NCI-H187 treated with DMSO at 0.1 percent for 48 hours (cell line): ENCODE data around the gene RPS6KA5.
"Not testable (repeated sequence)": the region's sequence is repeated elsewhere in the genome, so short reads cannot be mapped to it uniquely, and the experiment has no call there.

ENCODE experiments used
- DNase-seq: peaks from one replicate; lab custom pipeline; 2025; lab: John Stamatoyannopoulos, UW

The RPS6KA5 gene

DNA sequence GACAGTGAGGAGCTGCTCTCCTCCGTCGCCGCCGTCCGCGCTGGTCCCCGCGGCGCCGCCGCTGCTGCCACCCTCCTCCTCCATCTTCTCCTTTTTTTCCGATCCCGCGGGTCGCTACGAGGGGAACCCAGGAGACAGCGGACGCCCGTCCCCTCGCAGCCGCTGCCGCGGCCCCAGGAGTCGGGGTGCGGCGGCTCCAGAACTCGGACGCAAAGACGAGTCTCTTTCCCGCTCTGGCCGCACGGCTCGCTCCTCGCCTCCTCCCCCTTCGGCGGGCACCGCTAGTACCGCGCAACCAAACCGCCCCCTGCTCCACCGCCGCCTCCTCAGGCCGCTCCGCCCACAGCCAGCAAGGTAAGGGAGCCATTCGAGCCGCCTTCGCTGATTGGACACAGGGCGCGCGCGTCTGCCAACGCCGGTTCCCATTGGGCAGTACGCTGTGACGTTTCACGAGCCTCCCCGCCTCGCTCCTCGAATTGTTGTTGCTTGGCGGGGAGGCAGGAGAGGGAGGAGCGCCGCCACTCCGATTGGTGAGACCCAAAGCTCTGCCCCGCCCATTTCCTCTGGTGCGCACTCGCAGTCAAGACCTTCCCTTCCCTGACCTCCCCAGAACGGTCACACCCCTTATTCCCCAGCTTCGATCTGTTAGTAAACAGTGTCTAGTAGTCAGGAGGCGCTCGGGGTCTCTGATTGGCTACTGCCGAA is at the start of gene RPS6KA5:
Gene RPS6KA5, minus strand, starts transcription at position 291 of the 705 bp plus-strand sequence. Its CDS starts 207 bp downstream, at position 84.
- DNase-seq = peak; percentile 100

DNA sequence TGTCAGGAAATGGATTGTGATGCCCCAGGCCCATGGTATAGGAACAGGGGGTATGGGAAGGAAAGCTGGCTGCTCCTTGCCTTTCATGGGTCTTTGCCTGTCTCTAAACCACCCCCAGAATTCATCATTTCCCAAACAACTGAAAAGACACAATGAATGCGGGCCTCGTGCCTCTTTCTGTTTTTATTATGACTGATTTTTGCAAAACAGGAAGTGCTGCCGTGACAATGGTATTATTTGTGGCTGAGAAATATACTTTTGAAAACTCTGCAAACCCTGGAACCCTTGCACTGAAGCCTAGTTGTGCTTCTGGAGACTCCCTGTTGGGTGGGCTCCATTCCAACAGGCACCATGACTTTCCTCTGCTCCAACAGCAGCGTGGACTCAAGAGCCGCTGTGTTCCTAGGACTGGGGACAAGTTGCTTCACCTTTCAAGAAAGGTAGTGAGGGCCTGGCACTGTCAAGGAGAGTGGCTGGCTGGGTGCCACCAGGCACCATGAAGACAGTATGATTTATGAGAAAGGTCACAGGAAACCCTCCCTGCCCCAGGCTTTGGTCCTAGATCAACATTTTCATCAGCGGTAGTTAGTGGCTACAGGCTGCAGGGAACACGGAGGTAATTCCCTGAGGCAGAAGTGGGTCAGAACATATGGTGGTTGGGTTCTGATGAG is 48.6 kb upstream of the RPS6KA5 start:
- no peak for DNase-seq

DNA sequence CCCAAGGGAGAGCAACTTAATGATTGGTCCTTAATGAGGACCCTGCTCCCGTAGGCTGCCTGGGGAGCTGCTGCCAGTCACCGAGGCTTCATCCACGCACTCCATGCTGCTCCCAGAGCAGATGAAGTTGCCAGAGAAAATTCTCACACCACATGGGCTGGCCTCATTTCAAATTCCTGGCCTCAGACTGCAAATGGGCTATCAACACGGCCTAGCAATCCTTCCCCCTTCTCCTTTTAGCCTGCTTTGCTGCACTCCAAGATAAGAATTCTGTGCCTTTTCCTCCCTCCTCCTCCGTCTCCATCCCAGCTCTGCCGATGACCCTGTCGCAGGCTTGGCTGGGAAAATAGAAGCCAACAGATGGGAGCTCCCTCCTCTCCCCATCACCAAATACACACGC is 42.7 kb upstream of the RPS6KA5 start:
- no peak for DNase-seq

DNA sequence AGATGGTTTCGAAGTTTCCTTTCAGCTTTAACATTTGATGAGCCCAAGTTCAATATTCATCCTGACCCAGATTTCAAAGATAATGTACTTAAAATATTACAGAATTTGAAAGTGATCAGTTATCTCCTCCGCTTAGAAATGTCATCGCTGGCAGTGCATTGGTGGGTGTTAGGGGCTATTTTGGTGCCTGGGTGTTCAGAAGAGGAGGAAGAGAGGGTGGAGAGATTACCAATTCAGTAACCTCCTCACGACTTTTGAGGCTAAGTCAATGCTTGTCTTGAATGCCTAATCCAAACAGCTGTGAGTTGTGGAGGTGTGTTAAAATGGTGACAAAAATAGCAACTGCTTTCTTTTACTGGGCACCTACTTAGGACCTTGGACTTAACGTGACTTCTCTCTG is 39.7 kb upstream of the RPS6KA5 start:
- no peak for DNase-seq

DNA sequence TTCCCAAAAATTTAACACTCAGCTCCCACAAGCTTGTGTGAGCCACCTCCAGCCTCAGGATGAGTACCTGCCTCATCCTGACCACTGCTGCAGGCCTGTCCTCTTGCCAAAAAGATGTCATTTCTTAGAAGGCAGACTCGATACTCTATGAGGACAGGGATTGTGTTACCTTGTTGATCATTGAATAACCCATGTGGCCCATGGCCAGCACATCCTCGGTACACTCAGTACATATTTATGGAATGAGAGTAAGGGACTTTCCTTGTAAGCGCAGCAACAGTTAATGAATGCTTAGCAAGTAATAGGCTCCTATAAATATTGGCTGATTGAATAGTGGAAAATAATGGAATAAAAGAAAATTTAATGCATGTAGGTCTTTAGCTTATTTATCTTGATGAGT is 38.1 kb upstream of the RPS6KA5 start:
- DNase-seq = no peak

DNA sequence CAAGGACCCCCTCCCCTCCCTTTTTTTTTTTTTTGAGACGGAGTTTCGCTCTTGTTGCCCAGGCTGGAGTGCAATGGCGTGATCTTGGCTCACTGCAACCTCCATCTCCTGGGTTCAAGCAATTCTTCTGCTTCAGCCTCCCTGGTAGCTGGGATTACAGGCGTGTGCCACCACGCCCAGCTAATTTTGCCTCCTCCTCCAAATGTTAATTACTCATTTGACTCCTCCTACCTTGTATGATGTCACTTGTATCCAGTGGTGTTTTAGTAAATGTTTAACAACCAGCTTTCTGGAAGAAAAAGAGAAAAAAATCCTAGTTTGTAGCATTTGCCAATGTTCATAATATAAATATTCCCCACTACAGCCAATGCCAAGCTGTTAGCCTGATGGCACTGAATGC is 37.2 kb upstream of the RPS6KA5 start:
- DNase-seq = not testable (repeated sequence)

DNA sequence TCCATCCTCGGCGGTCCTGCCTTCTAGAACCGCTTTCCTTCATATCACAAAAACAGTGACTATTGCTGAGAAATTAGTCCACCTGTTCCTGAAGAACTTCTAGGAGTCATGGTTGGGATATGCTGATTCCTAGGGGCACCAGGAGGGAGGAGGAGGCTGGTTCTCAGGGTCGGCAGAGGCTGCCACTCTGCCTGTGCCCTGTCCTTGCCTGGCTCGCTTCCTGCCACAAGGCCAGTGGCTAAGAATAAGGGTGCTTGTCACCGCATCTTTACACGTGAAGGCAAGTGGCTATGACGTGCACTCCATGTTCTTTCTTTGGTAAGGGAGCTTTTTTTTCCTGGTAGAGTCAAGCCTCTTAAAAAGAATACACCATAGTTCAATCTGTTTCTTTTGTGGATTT is 34.7 kb upstream of the RPS6KA5 start:
- no peak for DNase-seq

DNA sequence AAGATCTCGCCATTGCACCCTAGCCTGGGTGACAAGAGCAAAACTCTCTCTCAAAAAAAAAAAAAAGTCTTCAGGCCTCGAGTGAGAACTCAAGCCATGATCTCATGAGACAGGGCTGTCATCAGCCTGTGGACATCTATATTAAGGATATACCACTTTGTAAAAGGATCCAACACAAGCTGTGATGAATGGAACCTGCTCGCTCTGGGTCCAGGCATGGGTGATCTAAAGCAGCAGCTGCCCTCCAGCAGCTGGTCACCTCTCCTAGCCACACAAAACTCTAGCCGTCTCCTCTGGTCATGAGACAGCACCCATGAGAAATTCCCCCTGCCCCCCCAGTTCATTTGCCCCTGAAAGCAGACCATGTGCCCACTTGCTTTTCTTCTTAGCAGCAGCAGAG is 34.3 kb upstream of the RPS6KA5 start:
- DNase-seq = no peak

DNA sequence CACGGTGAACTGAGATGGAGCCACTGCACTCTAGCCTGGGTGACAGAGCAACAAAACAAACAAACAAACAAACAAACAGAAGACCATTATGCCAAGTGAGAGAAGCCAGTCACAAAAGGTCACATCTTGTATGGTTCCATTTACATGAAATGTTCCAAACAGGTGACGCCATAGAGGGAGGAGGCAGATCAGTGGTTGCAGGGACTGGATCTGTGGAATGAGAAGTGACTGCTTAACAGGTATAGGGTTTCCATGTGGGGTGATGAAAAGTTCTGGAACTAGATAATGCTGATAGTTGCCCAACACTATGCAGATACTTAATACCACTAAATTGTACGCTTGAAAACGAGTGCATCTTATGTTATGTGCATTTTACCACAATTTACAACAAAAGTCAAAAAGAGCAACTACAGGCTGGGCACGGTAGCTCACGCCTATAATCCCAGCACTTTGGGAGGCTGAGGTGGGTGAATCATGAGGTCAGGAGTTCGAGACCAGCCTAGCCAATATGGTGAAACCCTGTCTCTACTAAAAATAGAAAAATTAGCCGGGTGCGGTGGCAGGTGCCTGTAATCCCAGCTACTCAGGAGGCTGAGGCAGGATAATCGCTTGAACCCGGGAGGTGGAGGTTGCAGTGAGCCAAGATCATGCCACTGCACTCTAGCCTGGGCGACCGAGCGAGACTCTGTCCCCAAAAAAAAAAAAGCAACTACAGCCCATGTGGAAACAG is 33.5 kb upstream of the RPS6KA5 start:
- DNase-seq = not testable (repeated sequence)

DNA sequence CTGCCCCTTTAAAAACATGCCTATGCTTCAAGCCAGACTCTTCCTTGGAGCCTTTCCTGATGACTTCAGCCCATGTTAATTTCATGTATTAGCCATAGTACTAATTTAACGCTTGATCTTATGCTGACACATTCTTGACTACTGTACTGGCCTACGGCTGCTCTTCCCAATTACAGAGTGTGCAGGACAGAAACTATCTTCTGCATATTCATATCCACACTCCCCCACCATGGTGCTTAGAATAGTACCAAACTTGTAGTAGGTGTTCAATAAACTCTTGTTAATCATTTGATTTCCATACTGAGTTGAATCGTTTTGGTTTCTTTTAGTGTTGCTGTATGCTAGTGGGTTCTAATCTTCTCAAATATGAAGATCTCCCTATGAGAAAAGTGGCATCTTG is 31.6 kb upstream of the RPS6KA5 start:
- DNase-seq = no peak

DNA sequence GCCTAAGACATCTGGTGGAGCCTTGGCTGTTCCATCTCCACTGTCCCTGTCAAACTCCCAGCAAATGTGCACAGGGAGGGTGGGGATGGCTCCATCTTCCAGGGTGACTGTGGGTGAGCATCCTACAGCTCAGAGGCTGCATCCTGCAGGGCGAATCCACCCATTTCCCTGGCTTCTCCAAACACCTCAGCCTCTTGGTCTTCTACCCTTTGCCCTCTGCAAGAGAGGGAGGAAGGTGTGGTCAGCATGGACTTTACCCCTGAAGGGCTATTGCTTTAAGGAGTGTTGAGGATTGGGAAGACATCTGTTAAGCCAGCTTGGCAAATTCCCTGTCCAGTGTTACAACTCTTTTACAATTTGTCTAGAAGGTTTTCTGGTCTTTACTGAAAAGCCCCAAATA is 30.3 kb upstream of the RPS6KA5 start:
- DNase-seq = no peak

DNA sequence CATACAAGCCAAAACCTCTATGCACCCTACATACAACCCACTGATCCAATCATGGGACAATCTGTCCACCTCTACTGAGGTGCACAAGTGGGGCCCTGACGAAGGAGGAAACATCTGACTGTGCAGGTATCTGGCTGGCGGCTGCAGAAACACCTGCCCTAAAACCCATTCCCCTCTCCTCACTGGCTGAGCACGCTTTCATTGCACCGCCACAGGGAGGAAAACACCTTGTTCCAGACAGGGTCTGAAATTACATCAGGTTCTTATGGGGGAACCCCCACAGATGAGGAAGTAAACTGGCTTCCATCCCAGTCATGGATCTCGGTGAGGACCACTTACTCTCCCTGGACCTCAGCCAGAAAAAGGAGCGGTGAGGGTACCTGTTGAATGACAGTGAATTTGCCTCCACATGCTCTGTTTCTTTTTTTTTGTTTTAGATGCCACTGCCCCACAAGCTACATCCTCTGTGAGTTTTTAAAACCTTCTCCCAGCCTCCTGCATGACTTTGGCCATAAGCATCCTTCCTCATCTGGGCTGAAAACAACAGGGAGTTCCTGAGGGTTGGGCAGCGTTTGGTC is 29.6 kb upstream of the RPS6KA5 start:
- DNase-seq = no peak

DNA sequence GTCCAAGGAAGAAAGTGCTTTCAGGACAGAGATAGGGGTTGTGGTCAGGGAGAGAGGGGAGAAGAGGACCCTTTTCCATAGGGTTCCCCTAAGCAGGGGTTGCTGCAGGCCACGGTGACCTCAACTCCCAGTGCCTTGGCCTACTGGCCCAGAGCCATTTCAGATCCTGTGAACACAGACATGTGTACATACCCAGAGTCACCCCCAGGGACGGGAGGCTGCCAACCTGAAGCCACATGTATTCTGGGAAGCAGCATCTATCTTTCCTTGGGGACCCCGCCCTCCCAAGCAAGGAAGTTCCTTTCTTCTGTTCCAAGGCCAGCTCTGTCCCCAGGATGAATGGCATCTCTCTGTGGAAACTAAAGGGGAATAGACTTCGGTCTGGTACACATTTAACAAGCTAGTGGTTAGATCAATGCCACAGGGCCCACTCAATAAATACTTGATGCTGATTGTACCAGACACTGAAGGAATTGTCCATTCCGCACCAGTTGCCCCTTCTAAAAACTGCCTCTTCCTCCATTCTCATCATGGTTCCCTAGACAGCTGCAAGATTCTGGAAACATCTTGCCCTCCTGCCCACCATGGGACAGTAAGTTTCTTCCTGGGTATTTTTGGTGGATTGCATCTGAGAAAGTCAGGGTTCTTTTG is 28.3 kb upstream of the RPS6KA5 start:
- DNase-seq = no peak

DNA sequence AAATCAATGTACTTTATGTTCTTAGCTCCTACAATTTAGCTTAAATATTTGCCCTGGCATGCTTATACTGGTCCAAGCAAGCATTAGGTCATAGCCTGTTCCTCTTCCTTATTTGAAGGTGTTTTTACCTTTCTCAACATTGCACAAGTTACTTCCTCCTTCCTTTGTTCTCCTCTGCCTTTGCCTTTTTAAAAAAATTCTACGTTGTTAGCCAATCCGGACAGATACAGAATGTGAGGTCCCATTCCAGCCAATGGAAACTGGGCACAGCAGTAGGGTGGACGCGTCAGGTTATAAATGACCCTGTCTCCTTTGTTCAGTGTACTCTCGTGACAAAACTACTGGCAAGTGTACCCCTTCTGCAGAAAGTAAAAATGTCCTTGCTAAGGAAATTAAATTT is 27.0 kb upstream of the RPS6KA5 start:
- DNase-seq = not testable (repeated sequence)

DNA sequence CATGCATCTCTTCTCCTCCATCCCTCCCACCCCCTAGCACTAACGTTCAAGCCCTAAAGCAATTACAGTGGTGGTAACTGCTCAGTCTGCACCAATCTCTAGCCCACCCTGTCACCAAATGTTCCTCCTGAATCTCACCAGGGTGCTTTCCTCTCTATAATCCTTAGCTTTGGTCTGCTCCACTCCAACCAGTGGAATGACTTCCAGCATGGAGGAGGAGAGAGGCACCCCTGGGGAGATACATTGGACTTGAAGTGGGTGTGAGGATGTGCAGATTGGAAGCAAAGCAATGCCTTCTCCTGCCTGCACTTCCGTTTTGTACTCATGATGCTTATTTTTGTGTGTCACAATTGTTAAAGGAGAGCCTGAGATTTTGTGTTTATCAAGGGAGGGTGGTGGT is 24.1 kb upstream of the RPS6KA5 start:
- DNase-seq = no peak

DNA sequence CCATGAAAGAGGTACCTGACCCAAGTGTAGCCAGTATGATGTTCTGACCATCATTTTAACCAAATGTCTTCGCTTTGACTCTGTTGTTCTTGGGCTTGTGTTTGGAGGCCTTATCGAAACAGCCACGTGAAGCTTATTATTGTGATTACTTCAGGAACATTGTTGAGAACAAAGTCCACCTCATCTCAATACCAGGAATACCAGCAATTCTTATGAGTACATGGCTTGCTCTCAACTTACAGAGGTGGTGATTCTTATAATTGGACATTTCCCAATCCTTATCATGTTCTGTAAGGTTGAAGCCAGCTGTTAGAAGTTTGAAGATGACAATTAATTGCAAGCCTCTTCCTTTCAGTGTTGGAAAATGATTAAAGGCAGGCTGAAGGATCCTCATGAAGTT is 21.8 kb upstream of the RPS6KA5 start:
- DNase-seq = no peak

DNA sequence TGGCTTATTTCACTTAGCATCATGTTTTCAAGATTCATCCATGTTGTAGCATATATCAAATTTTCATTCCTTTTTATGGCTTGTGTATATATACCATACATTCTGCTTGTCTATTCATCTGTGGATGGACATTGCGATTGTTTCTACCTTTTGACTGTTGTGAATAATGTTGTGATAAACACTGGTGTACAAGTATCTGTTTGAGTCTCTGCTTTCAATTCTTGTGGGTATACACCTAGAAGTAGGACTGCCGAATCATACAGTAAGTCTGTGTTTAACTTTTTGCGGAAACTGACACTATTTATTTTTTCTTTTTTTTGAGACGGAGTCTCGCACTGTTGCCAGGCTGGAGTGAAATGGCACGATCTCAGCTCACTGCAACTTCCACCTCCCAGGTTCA is 19.6 kb upstream of the RPS6KA5 start:
- DNase-seq = no peak

DNA sequence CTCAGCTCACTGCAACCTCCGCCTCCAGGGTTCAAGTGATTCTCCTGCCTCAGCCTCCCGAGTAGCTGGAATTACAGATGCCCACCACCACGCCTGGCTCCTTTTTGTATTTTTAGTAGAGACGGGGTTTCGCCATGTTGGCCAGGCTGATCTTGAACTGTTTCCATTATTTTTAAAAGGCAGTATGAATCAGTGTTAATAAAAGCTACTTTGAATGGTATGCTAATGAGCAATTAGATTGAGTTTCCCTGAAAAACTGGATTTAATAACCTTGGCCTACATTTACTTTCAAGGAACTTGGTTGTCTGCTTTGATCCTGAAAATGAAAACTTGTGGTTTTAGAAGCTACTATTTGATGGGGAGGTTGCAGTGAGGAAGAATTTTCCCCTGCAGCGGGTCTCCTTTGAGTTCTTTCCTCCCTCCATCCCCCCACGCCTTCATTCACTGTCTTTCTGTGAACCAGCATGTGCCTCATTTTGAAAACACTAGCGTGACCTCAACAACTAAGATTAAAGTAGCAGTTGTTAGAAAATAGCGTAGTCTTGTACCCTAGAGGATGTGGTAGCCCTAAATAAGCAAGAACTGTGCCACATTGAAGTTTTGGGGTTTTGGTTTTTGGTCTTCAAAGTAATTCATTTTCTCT is 17.8 kb upstream of the RPS6KA5 start:
- no peak for DNase-seq

DNA sequence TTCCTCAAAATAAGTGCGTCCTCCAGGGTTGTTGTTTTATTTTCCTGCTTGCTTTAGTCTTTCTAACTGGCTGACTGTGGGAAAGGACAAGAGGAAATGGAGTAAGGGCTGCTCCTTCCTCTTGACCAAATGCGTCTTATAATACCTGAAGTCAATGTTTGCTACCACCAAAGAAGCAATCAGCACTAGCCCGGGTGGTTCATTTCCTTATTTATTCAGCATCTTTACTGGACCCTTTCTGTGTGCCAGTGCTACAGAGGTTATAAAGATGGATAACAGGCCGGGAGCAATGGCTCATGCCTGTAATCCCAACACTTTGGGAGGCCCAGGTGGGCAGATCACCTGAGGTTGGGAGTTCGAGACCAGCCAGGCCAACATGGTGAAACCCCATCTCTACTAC is 15.1 kb upstream of the RPS6KA5 start:
- no peak for DNase-seq

DNA sequence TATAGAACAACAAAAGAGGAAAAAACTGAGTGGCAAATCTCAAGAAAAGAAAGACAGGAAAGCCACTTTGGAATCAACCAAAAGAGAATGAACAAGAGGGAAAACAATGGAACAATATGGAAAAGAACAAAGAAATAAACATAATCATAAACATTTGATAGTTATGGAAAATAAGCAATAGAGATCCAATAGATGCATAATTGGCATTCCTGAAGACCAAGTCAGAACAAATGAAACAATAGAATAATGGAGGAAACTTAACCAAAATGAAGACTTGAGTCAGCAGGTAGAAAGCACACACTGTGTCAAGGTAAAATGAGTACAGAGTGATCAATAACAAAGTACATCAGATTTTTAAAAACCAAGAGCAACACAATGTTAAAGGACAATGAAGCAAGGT is 10.1 kb upstream of the RPS6KA5 start:
- DNase-seq = no peak

DNA sequence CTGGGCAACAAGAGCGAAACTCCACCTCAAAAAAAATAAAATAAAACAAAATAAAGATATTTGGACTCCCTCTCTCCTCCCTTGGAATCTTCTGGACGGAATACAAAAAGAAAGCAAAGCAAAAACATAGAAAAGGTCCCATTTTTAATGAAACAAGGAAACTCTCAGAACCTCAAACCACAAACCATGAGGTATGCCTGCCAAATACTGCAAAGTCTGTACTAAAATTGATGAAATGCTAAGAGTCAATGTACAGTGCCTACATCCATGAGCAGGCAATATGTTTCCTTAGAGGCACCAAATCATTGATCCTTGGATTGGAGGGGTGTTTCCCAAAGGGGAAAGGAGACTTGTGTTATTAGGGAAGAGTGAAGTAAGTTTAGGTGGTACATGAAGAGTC is 8.2 kb upstream of the RPS6KA5 start:
- no peak for DNase-seq

DNA sequence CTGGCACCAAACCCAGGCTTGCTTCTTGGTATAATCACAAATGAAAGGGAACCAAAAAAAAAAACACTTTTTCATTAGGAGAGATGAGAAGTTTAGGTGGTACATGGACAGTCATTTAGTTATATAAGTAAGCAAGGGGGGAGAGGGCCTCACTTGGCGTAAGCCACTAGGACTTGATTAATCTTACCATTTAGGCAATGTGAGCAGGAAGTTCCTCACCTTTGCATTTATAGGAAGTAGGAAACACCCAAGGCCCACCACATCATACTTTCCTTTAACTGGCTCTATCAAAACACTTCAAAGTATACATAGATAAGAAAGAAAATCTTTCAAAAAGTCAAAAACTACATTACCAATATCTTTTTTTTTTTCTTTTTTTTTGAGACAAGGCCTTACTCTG is 6.7 kb upstream of the RPS6KA5 start:
- no peak for DNase-seq
